SK-N-SH (cell line): ENCODE data around the gene CHST11. TPM values are rescaled to one million over a fixed set of nuclear protein-coding genes. Genes with fewer than 3 reads are reported as not detected.

Experiments
- CTCF ChIA-PET: fragments of 300-600, 350-600 bp; formaldehyde crosslinking; extraction: SDS; loops from one replicate; lab custom pipeline; 2021; lab: Yijun Ruan, JAX
- POLR2A ChIA-PET: fragments of 350-600 bp; sonication (Branson Sonifier 250); formaldehyde crosslinking; extraction: SDS; loops from one replicate; lab custom pipeline; 2020; ENCODE audit warnings: antibody characterized with exemption, inconsistent platforms; lab: Yijun Ruan, JAX
- DNase-seq: peaks from one replicate; pipeline ENCODE4 v3.0.0; 2012
- H2AFZ ChIP-seq: fragments of 200-600 bp; sonication (generic); 2 replicates; pipeline ENCODE4 v1.8.1; 2016; ENCODE audit warnings: antibody characterized with exemption, mild to moderate bottlenecking, low read depth
- H3F3A ChIP-seq: fragments of 200-600 bp; sonication (generic); replicated peaks from 2 replicates; pipeline ENCODE3; 2016; ENCODE audit warnings: antibody characterized with exemption, mild to moderate bottlenecking; ENCODE audit not compliant: insufficient read depth
- H3K27ac ChIP-seq, 2 experiments: fragments of 200-500 bp in 1 of 2; fragments of 200-600 bp in 1 of 2; sonication (Bioruptor generic) in 1 of 2; sonication (generic), shearing (Covaris generic) in 1 of 2; 2 replicates each; pipeline versions ENCODE4 v1.5.1 to v1.6.1; 2014 to 2016; ENCODE audit warnings: low read depth in 2 of 2, inconsistent platforms in 1 of 2, low read length in 1 of 2, mild to moderate bottlenecking in 1 of 2, mixed read lengths in 1 of 2
- H3K27me3 ChIP-seq: fragments of 200-600 bp; sonication (generic), shearing (Covaris generic); 2 replicates; pipeline ENCODE4 v1.6.1; 2016; ENCODE audit warnings: mixed run types; ENCODE audit not compliant: insufficient read depth
- H3K36me3 ChIP-seq, 2 experiments: fragments of 200-500 bp in 1 of 2; fragments of 200-600 bp in 1 of 2; sonication (Bioruptor generic) in 1 of 2; sonication (generic) in 1 of 2; replicated peaks in 1 of 2; 2 replicates each; pipeline versions ENCODE3 to v1.5.1; 2014 to 2016; ENCODE audit warnings: low read length in 1 of 2, mild to moderate bottlenecking in 1 of 2; ENCODE audit not compliant: insufficient read depth in 2 of 2, control insufficient read depth in 1 of 2
- H3K4me1 ChIP-seq, 2 experiments: fragments of 200-500 bp in 1 of 2; fragments of 200-600 bp in 1 of 2; sonication (Bioruptor generic) in 1 of 2; sonication (generic), shearing (Covaris generic) in 1 of 2; 2 replicates each; pipeline versions ENCODE4 v1.5.1 to v1.6.1; 2014 to 2016; ENCODE audit warnings: low read depth in 1 of 2, low read length in 1 of 2, mixed run types in 1 of 2; ENCODE audit not compliant: insufficient read depth in 2 of 2, control insufficient read depth in 1 of 2
- H3K4me2 ChIP-seq: fragments of 200-600 bp; sonication (generic), shearing (Covaris generic); 2 replicates; pipeline ENCODE4 v1.6.1; 2017; ENCODE audit warnings: mixed run types
- H3K4me3 ChIP-seq, 2 experiments: fragments of 200-500 bp in 1 of 2; fragments of 200-600 bp in 1 of 2; sonication (Bioruptor generic) in 1 of 2; sonication (generic), shearing (Covaris generic) in 1 of 2; 2 replicates each; pipeline versions ENCODE4 v1.5.1 to v1.8.1; 2014 to 2016; ENCODE audit warnings: low read depth in 2 of 2, inconsistent platforms in 1 of 2, low read length in 1 of 2, mild to moderate bottlenecking in 1 of 2, mixed read lengths in 1 of 2, moderate library complexity in 1 of 2
- H3K79me2 ChIP-seq: fragments of 200-600 bp; sonication (generic); 2 replicates; pipeline ENCODE4 v1.8.1; 2017; ENCODE audit warnings: mild to moderate bottlenecking; ENCODE audit not compliant: insufficient read depth
- H3K9ac ChIP-seq: fragments of 200-600 bp; sonication (generic); 2 replicates; pipeline ENCODE4 v1.6.1; 2017; ENCODE audit warnings: mixed run types
- H3K9me2 ChIP-seq: fragments of 200-600 bp; sonication (generic); 2 replicates; pipeline ENCODE4 v1.6.1; 2017; ENCODE audit warnings: mixed run types
- H3K9me3 ChIP-seq: fragments of 200-600 bp; sonication (generic); 2 replicates; pipeline ENCODE4 v1.6.1; 2017; ENCODE audit warnings: mixed run types, mild to moderate bottlenecking, moderate library complexity
- H4K20me1 ChIP-seq: fragments of 200-600 bp; sonication (generic); 2 replicates; pipeline ENCODE4 v1.6.1; 2017; ENCODE audit warnings: mild to moderate bottlenecking, mixed run types; ENCODE audit not compliant: insufficient read depth
- EZH2phosphoT487 ChIP-seq: fragments of 200-600 bp; sonication (generic); IDR thresholded peaks from 2 replicates; pipeline ENCODE4 v1.6.1; 2017; ENCODE audit warnings: low read depth, mixed run types, mild to moderate bottlenecking, antibody characterized with exemption, moderate library complexity, borderline replicate concordance
- GATA2 ChIP-seq: sonication (generic); formaldehyde crosslinking; IDR thresholded peaks from 2 replicates; pipeline ENCODE4 v1.5.0; 2020; ENCODE audit warnings: mild to moderate bottlenecking, missing genetic modification reagents
- MEF2A ChIP-seq: IDR thresholded peaks from 2 replicates; pipeline ENCODE4 v1.4.0; 2012; ENCODE audit warnings: low read depth, borderline replicate concordance
- NRF1 ChIP-seq: IDR thresholded peaks from 2 replicates; pipeline ENCODE4 v1.6.1; 2012; ENCODE audit warnings: low read depth, mild to moderate bottlenecking, low read length
- POLR2AphosphoS5 ChIP-seq: IDR thresholded peaks from 2 replicates; pipeline ENCODE4 v1.6.1; 2012; ENCODE audit warnings: low read depth, low read length
- RCOR1 ChIP-seq: fragments of 150-350 bp; IDR thresholded peaks from 2 replicates; pipeline ENCODE4 v1.6.1; 2017; ENCODE audit warnings: antibody characterized with exemption, low read length
- REST ChIP-seq: IDR thresholded peaks from 2 replicates; pipeline ENCODE4 v1.6.1; 2012; ENCODE audit warnings: mild to moderate bottlenecking, low read depth, low read length, moderate library complexity
- RXRA ChIP-seq: IDR thresholded peaks from 2 replicates; pipeline ENCODE4 v1.4.0; 2012; ENCODE audit warnings: low read depth, mild to moderate bottlenecking, borderline replicate concordance
- TAF1 ChIP-seq: IDR thresholded peaks from 2 replicates; pipeline ENCODE4 v1.6.1; 2012; ENCODE audit warnings: low read depth, mild to moderate bottlenecking, low read length, moderate library complexity, borderline replicate concordance
- WGBS: methylation state at CpG from one replicate; pipeline ENCODE4 v1.1.6; 2017; ENCODE audit warnings: low lambda C conversion rate; 5-methylcytosine and 5-hydroxymethylcytosine counted together
- polyA plus RNA-seq, 3 experiments: library from polyadenylated mRNA; depleted of rRNA; stranded (reverse); fragments of >200 nt; gene quantifications; 2 replicates each; pipeline ENCODE4 v1.2.3, GENCODE V29; 2012
- TF ChIP-seq, protein P1 (sequence below): IDR thresholded peaks from 2 replicates; pipeline ENCODE4 v1.4.0; 2012; ENCODE audit warnings: low read depth, borderline replicate concordance

Gene CHST11
- polyA plus RNA-seq, 1 of the 3 experiments (the other 2 are of a cell fraction): 18.6 TPM

DNA sequence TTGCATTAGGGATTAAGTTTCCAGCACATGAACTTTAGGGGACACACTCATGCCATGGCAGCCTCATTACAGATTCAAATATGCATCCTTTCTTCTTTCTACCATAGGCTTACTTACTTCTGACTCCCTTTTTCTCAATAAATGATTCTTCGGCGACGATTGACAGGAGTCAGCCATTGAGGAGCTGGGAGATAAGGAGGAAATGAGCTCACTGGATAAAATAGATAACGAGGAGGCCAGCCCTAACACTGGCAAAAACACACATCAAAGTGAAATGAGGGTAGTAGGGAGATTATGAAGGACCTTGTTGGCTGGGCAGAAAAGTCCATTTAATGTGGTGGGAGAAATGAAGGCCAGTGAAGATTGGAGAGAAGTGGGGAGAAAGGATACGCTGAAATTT, 329.1 kb downstream of the CHST11 start:
- 86% methylated on average over 5 of the region's 5 CpGs for WGBS
- no peaks in the 10 kb centered on the region for H3K9me3 ChIP-seq

GRCh38 chr12:104786352-104786751, 329.6 kb downstream of the CHST11 start:
- H3K27ac ChIP-seq: no peak overlapping the region
- no peak for TF ChIP-seq RCOR1
- TF ChIP-seq, protein P1, sequence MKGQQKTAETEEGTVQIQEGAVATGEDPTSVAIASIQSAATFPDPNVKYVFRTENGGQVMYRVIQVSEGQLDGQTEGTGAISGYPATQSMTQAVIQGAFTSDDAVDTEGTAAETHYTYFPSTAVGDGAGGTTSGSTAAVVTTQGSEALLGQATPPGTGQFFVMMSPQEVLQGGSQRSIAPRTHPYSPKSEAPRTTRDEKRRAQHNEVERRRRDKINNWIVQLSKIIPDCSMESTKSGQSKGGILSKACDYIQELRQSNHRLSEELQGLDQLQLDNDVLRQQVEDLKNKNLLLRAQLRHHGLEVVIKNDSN: no peak
- TF ChIP-seq NRF1: no peak
- no peak for TF ChIP-seq EZH2phosphoT487
- TF ChIP-seq MEF2A: no peak
- no peak for TF ChIP-seq RXRA
- TF ChIP-seq GATA2 (CRISPR knock-in tag): no peak
- TF ChIP-seq, all 33 proteins: peak for 0
- Histone ChIP-seq H3K27me3 (no peaks in the 10 kb centered on the region), H3K4me2 (no peak overlapping the region), H2AFZ (no peak overlapping the region), H3K4me3 (no peak overlapping the region), H3K9me2 (no peaks in the 10 kb centered on the region), H3K36me3 (no peaks in the 10 kb centered on the region), H3K4me1 (peaks cover 0 to 2% of the 10 kb centered on the region in 2 experiments; a peak in 1 of 4 replicates), H3K79me2 (no peaks in the 10 kb centered on the region), H3K9ac (no peak overlapping the region), H3K9me3 (no peaks in the 10 kb centered on the region), H4K20me1 (no peaks in the 10 kb centered on the region), H3F3A (no peaks in the 10 kb centered on the region)
- no peak for DNase-seq
- WGBS: 75% methylated on average over 5 of the region's 5 CpGs
- POLR2A ChIA-PET: no interaction called here
- CTCF ChIA-PET: no interaction called here

More for the DNA sequence above, 329.1 kb downstream of the CHST11 start:
- no peaks in the 10 kb centered on the region for H4K20me1 ChIP-seq
- no peaks in the 10 kb centered on the region for H3F3A ChIP-seq
- H3K27me3 ChIP-seq: no peaks in the 10 kb centered on the region
- no peak overlapping the region for H2AFZ ChIP-seq
- DNase-seq: no peak
- no peaks in the 10 kb centered on the region for H3K79me2 ChIP-seq
- ChIA-PET POLR2A (no interaction called here), CTCF (no interaction called here)
- H3K4me2 ChIP-seq: no peak overlapping the region
- no peak overlapping the region for H3K27ac ChIP-seq
- peaks cover 0 to 2% of the 10 kb centered on the region in 2 experiments; a peak in 1 of 4 replicates for H3K4me1 ChIP-seq
- TF ChIP-seq TAF1: no peak
- TF ChIP-seq POLR2AphosphoS5: no peak
- TF ChIP-seq REST: no peak
- H3K9ac ChIP-seq: no peak overlapping the region
- no peaks in the 10 kb centered on the region for H3K9me2 ChIP-seq
- H3K4me3 ChIP-seq: no peak overlapping the region
- H3K36me3 ChIP-seq: no peaks in the 10 kb centered on the region
